ENCODE data around the gene COL23A1.
A peak's percentile ranks its signal among the peaks of the same experiment; 100 is the strongest.

COL23A1 gene

GRCh38 chr5:178590141-178590923 lies at the start of gene COL23A1 (continued):
- peak; percentile 3; the same call in 1 of the 2 replicates for TF ChIP-seq CTCF (tag by site-specific recombination; IDR thresholded peaks at IDR 0.05)
- no peak for TF ChIP-seq HIC1 (tag by site-specific recombination; IDR thresholded peaks at IDR 0.05)
- TF ChIP-seq ZNF692 (tag by site-specific recombination; IDR thresholded peaks at IDR 0.05): peak; percentile 61; the same call in 1 of the 2 replicates
- TF ChIP-seq EGR2 (tag by site-specific recombination; IDR thresholded peaks at IDR 0.05; ENCODE audit: low read depth): peak; percentile 52
- TF ChIP-seq ZNF19 (tag by site-specific recombination; IDR thresholded peaks at IDR 0.05; ENCODE audit: low read depth): no peak
- peak; percentile 31; the same call in 1 of the 2 replicates for TF ChIP-seq ZNF341 (tag by site-specific recombination; IDR thresholded peaks at IDR 0.05; ENCODE audit: low read depth)
- no peak for TF ChIP-seq HOXD13 (CRISPR knock-in tag; IDR thresholded peaks at IDR 0.05; ENCODE audit: borderline replicate concordance)
- TF ChIP-seq TRIM28 (IDR thresholded peaks at IDR 0.05; ENCODE audit: borderline replicate concordance, low read length): no peak
- TF ChIP-seq ZNF37A (tag by site-specific recombination; IDR thresholded peaks at IDR 0.05): no peak
- peak; percentile 36; the same call in 1 of the 2 replicates for TF ChIP-seq ZBTB8A (tag by site-specific recombination; IDR thresholded peaks at IDR 0.05)
- no peak for TF ChIP-seq ZNF624 (tag by site-specific recombination; IDR thresholded peaks at IDR 0.05)
- TF ChIP-seq ZNF544 (tag by site-specific recombination; IDR thresholded peaks at IDR 0.05): no peak
- no peak for TF ChIP-seq ZNF324 (tag by site-specific recombination; IDR thresholded peaks at IDR 0.05)
- TF ChIP-seq ZNF175 (tag by site-specific recombination; IDR thresholded peaks at IDR 0.05): no peak
- TF ChIP-seq YY1 (tag by site-specific recombination; IDR thresholded peaks at IDR 0.05): no peak

GRCh38 chr5:178637356-178638074 lies 47.3 kb upstream of the COL23A1 start:
- H3K27ac ChIP-seq (ENCODE audit: extremely low read depth, low read depth, low read length): no peak overlapping the region
- no peak overlapping the region for H3K4me3 ChIP-seq (ENCODE audit: low read depth, low read length)
- H3K9me3 ChIP-seq (ENCODE audit: control insufficient read depth, insufficient read depth, low read depth, low read length): no peaks in the 10 kb centered on the region
- POLR2A ChIA-PET: no interaction called here
- no peaks in the 10 kb centered on the region; the same call in 1 of the 2 replicates for H3K4me1 ChIP-seq (ENCODE audit: control insufficient read depth, insufficient read depth, low read length)
- CTCF ChIA-PET: interaction anchor here (1.2 kb wide), 1 partner anchor 94 kb away, joined by 5 read pairs; no protein-coding TSS in a partner anchor
- no peaks in the 10 kb centered on the region for H3K36me3 ChIP-seq (ENCODE audit: control insufficient read depth in 2 of 2, insufficient read depth in 1 of 2, low read length in 2 of 2)
- TF ChIP-seq ZNF596 (tag by site-specific recombination; IDR thresholded peaks at IDR 0.05) (no peak), ZNF121 (tag by site-specific recombination; IDR thresholded peaks at IDR 0.05) (no peak), WT1 (tag by site-specific recombination; IDR thresholded peaks at IDR 0.05) (no peak), ZNF16 (tag by site-specific recombination; IDR thresholded peaks at IDR 0.05; ENCODE audit: low read depth) (no peak), ZNF654 (tag by site-specific recombination; IDR thresholded peaks at IDR 0.05; ENCODE audit: low read depth) (no peak), ZNF184 (tag by site-specific recombination; IDR thresholded peaks at IDR 0.05) (no peak), GLIS1 (tag by site-specific recombination; IDR thresholded peaks at IDR 0.05) (no peak), PRDM2 (tag by site-specific recombination; IDR thresholded peaks at IDR 0.05; ENCODE audit: borderline replicate concordance) (no peak), ZNF223 (tag by site-specific recombination; IDR thresholded peaks at IDR 0.05) (no peak), ZNF514 (tag by site-specific recombination; IDR thresholded peaks at IDR 0.05) (no peak), ZNF776 (tag by site-specific recombination; IDR thresholded peaks at IDR 0.05; ENCODE audit: borderline replicate concordance) (no peak)

All from HEK293 (cell line).